Peyer's patch (tissue), 4 donors: ENCODE data around the gene PTOV1.

Experiments
- CTCF ChIP-seq, 6 experiments: fragments of 450-650 bp in 4 of 6; fragments of 200-600 bp in 2 of 6; sonication (generic) in 1 of 6; IDR thresholded peaks; one replicate each; pipeline ENCODE4 v1.5.1; 2017 to 2019; ENCODE audit warnings: antibody characterized with exemption in 6 of 6, mild to moderate bottlenecking in 3 of 6, moderate library complexity in 1 of 6
- POLR2A ChIP-seq, 2 donors: fragments of 450-650 bp; IDR thresholded peaks; one replicate each; pipeline ENCODE4 v1.5.1; 2017; ENCODE audit warnings: antibody characterized with exemption in 2 of 2, mild to moderate bottlenecking in 2 of 2, moderate library complexity in 2 of 2

DNA sequence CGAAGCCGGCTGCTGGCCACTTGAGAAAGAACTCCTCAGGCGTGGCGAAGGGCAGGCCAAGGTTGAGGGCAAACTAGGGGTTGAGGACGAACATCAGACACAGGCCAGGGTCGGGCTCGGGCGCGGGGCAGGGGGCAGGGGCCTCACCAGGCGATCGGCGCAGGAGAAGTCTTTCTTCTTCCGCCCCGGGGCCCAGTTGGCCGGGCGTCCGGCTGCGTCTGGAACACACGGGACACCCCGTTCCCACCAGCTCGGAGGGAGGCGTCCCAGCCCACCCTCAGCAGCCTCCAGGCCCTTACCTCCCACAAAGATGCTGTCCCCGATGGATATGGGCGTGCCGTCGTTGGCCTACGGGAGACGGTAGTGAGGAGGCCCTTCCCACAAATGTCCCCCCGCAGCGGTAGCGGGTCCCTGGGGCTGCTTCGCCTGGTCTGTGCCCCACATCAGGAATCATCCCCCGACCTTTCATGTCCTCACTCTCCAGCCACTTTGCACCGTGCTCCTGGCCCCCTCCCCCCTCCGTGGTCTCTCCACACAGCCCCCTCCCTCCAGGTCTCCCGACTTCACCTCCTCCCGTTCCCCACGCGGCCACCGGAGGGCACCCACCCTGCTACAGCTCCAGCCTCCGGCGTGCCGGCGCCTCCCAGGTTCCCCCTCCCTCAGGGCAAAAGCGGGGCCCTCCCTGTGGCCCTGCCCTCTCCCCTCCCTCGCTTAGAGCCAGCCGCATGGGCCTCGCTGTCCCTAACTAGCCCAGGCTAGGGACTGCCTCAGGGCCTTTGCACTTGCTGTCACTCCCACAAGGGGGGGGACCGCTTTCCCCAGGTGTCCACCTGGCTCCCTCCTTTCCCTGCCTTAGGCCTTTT lies 11.7 kb downstream of the PTOV1 start:
- TF ChIP-seq POLR2A (IDR thresholded peaks at IDR 0.05) (no peak), CTCF (IDR thresholded peaks at IDR 0.05) (no peak)
